Measurements from ENCODE around the gene ARMC9.
"Not testable (repeated sequence)": the region's sequence is repeated elsewhere in the genome, so short reads cannot be mapped to it uniquely, and the experiment has no call there.

ARMC9 gene

GRCh38 chr2:231177156-231178025 lies 21.0 kb upstream of the ARMC9 start:
- DNase-seq: no peak
- intact Hi-C loops (cut with DNase I): no loop called here

GRCh38 chr2:231178805-231179204 lies 19.6 kb upstream of the ARMC9 start:
- DNase-seq; intact Hi-C loops (cut with DNase I): not testable (repeated sequence)

GRCh38 chr2:231181860-231182512 lies 16.4 kb upstream of the ARMC9 start:
- intact Hi-C loops (cut with DNase I): no loop called here

GRCh38 chr2:231182513-231182899 lies 15.9 kb upstream of the ARMC9 start:
- intact Hi-C loops (cut with DNase I): no loop called here
- no peak for DNase-seq

More at GRCh38 chr2:231181860-231182512, 16.4 kb upstream of the ARMC9 start:
- DNase-seq: peak in 20 of 42 donors; percentile 20 to 66 (median 34)

- intact Hi-C loops (cut with DNase I): no loop called here
- DNase-seq: no peak
These were observed 14.6 kb upstream of the ARMC9 start for GRCh38 chr2:231183851-231184250.

- intact Hi-C loops (cut with DNase I): no loop called here
These were observed 14.1 kb upstream of the ARMC9 start for GRCh38 chr2:231184319-231184718.

GRCh38 chr2:231185050-231185725 lies 13.2 kb upstream of the ARMC9 start:
- peak in 1 of 42 donors; percentile 34 for DNase-seq
- intact Hi-C loops (cut with DNase I): no loop called here

More at GRCh38 chr2:231184319-231184718, 14.1 kb upstream of the ARMC9 start:
- peak in 1 of 42 donors; percentile 28 for DNase-seq

GRCh38 chr2:231185886-231186285 lies 12.5 kb upstream of the ARMC9 start:
- intact Hi-C loops (cut with DNase I): no loop called here
- DNase-seq: peak in 1 of 42 donors; percentile 30

- intact Hi-C loops (cut with DNase I): no loop called here
These were observed 12.1 kb upstream of the ARMC9 start for GRCh38 chr2:231186325-231186724.

GRCh38 chr2:231187736-231188505 lies 10.5 kb upstream of the ARMC9 start:
- no peak for DNase-seq
- intact Hi-C loops (cut with DNase I): no loop called here

More at GRCh38 chr2:231186325-231186724, 12.1 kb upstream of the ARMC9 start:
- no peak for DNase-seq

GRCh38 chr2:231188506-231189170 lies 9.8 kb upstream of the ARMC9 start:
- intact Hi-C loops (cut with DNase I): no loop called here
- no peak for DNase-seq

- DNase-seq: no peak
- intact Hi-C loops (cut with DNase I): no loop called here
These were observed 9.3 kb upstream of the ARMC9 start for GRCh38 chr2:231189171-231189530.

- peak in 6 of 42 donors; percentile 19 to 64 (median 24) for DNase-seq
- intact Hi-C loops (cut with DNase I): loop anchor here (10.0 kb wide), 1 partner anchor 85 kb away; no protein-coding TSS in a partner anchor
These were observed 8.6 kb upstream of the ARMC9 start for GRCh38 chr2:231189571-231190495.

- peak in 27 of 42 donors; percentile 18 to 68 (median 39) for DNase-seq
- intact Hi-C loops (cut with DNase I): loop anchor here (10.0 kb wide), 1 partner anchor 86 kb away; no protein-coding TSS in a partner anchor
These were observed 7.8 kb upstream of the ARMC9 start for GRCh38 chr2:231190531-231191197.

- peak in 6 of 42 donors; percentile 28 to 65 (median 37) for DNase-seq
- intact Hi-C loops (cut with DNase I): loop anchor here (10.0 kb wide), 1 partner anchor 87 kb away; no protein-coding TSS in a partner anchor
These were observed 6.2 kb upstream of the ARMC9 start for GRCh38 chr2:231191896-231192872.

Data from head of caudate nucleus (tissue), 42 donors.